NCI-H2227 treated with DMSO at 0.1 percent for 48 hours (cell line): ENCODE measurements around the gene ENTPD1.
"Not testable (repeated sequence)": the region's sequence is repeated elsewhere in the genome, so short reads cannot be mapped to it uniquely, and the experiment has no call there.

ENCODE experiments used
- DNase-seq: peaks from one replicate; lab custom pipeline; 2025; lab: John Stamatoyannopoulos, UW

ENTPD1 gene

DNA sequence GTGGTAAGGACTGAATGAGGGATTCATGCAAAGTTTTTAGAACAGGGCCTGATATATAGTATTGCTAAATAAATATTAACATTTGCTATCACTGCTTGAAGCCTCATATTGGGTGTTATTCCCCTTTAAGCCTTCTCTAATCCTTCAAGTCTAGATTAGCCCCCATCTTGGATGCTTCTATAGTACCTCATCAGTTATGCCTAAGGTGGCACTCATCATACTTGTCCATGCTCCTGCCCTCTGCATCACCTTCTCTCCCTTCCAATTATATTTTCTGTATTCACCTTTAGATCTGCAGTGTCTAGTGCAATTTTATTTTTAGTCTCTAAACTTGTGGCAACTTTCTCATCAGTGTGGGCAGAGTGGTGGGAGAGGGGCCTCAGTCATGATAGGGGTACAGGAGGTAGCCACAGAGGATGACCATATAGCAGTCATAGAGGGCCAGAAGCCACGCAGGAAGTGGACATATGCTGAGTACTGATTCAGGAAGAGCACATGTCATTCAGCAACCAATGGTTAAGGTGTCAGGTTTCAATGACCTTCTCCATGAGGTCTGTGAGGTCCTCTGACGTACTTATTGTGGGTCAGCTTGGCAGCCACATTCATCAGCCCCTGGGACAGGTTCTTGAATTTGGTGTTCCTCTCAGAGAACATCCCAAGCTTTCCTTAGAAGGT, 2.5 kb downstream of the ENTPD1 start:
- no peak for DNase-seq

DNA sequence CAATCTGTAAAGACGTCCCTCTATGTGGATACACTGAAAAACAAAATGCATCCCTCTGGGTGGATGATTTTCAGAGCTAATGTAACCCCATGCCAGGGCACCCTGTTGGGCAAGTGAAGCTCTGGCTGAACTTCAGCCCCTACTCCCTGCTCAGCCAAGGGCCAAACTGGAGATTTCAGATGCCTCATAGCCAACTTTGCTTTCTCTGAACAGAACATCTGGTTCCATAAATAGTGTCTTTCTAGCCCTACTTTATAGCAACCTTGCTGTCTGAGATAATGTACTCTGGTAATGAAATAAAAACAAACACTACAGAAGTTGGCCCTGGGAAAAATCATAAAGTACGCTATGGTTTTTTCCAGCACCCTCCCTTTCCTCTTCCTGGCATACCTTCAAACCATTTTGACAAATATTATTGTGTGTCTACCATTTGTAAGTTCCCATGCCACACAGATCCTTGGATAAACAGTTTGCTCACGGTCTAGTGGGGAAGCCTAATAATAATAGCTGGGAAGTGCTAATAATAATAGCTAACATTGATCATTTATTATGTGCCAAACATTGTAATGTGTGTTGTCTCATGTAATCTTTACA, 3.4 kb downstream of the ENTPD1 start:
- DNase-seq, result no peak

DNA sequence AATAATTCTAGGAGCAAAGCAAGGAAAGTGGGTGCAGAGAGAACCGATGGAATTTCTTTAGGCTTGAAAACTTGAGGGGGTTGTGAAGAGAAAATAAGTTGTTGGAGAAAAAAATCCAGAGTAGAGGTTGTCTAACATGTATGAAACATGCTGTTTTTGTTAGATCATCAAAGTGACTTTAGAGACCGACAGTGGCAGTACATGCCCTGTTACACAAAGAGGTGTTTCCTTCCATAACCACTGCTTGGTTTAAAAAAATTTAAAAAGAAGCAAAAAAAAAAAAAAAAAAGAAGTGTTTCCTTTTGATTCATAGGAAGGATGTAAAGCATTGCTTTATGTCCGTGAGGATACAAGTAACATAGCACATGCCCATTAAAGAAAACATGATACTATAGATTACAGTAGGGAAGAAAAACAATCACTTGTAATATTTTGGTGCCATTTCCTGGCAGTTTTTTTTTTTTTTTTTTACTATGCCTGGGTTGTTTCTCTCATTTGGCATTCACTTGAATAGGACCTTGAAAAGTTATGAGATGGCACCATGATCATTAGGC, 6.1 kb downstream of the ENTPD1 start:
- no peak for DNase-seq

DNA sequence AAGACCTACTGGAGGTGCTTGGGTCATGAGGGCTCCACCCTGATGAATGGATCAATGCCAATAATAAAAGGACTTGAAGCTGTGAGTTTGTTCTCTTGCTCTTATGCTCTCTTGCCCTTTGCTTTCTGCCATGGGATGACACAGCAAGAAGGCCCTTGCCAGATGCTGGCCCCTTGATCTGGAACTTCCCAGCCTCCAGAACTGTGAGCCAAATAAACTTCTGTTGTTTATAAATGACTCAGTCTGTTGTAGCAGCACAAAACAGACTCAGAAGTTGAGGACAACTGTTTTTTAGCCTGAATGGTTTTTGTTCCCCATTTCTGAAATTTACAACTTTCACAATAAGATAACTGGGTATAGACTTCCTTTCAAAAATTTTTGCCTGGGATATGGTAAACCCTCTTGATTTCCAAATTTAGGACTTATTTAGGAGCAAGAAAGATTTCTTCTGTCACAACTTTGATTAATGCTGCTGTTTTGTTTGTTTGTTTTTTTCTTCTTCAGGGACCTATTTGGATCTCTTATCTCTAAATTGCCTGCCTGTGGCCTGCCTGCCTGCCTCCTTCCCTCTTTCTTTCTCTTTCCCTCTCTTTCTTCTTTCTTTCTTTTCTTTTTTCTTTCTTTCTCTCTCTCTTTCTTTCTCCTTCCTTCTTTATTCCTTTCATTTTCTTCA, 12.1 kb downstream of the ENTPD1 start:
- DNase-seq, result no peak

DNA sequence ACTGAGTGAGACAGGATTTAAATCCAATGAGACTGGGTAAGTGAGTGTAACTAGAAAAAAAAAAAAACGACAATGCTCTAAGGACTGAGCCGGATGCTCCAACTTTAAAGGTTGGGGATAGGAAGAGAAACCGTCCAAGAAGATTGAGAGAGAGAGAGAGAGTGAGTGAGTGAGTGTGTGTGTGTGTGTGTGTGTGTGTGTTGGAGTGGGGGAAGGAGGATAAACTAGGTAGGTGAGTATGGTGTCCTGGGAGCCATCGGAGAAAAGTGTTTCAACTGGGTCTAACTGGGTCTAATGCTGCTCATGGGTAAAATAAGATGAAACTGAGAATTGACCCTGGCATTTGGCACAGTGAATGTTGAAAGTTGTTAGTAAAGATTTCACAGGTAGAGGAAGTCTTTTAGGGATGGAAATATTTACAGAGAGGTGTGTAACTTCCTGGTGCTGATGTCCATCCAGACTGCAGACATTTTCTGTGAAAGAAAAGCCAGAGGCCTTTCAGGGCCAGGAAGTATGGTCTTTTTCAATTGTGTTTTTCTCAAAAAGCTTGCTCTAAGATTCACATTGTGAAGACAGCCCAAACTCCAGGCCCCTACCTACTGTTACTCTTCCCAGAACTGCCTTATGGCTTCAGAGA, 14.2 kb downstream of the ENTPD1 start:
- no peak for DNase-seq

DNA sequence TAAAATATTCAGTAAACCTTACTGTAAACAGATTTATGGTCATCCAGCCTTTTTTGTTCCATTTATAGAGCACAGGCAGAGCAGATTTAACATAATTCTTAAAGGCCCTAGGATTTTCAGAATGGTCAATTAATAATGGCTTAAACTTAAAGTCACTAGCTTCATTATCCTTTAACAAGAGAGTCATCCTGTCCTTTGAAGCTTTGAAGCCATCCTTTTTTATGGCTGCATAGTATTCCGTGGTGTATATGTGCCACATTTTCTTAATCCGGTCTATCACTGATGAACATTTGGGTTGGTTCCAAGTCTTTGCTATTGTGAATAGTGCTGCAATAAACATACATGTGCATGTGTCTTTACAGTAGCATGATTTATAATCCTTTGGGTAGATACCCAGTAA, 17.5 kb downstream of the ENTPD1 start:
- not testable (repeated sequence) for DNase-seq

DNA sequence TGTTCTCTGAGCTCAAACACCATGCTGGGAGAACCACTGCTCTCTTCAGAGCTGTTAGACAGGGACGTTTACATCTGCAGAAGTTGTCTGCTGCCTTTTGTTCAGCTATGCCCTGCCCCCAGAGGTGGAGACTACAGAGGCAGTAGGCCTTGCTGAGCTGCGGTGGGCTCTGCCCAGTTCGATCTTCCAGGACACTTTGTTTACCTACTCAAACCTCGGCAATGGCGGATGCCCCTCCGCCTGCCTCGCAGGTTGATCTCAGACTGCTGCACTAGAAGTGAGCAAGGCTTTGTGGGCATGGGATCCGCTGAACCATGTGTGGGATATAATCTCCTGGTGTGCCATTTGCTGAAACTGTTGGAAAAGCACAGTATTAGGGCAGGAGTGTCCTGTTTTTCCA, 21.7 kb downstream of the ENTPD1 start:
- DNase-seq, result not testable (repeated sequence)

DNA sequence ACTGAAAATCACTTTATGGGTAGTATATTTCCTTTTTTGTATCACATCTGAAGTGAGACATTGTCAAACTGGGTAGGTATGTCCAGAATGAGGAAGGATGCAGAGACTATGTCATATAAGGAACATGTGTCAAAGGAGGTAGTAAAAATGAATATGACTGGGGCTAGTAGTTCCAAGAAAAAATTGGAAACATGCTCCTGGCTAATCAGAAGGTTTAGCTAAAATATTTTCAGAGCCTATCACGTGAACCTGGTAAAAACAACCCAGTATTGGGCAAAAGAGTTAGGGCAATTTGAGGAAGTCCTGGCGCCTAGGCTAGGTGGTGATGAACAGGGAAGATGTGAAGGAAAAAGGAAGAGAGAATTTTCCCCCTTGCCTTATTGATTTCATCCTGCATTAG, 26.4 kb downstream of the ENTPD1 start:
- DNase-seq, result no peak

DNA sequence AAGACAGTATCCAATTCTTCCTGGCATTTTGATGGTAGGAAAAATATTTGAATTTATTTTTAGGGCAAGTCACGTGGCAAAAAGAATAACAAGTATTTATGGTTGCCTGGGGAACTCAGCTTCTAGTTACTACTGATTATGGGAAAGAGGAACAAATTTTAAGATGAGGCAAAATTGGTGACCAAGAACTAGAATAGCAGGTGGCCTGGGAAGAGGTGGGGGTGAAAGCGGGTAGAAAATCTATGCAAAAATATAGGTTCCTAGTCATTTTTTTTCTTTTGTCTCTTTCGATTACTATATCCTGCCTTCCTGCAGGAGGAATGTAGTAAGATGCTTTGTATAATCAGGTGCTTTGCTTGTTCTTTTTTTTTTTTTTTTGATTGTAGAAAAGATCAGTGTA, 27.8 kb downstream of the ENTPD1 start:
- no peak for DNase-seq

DNA sequence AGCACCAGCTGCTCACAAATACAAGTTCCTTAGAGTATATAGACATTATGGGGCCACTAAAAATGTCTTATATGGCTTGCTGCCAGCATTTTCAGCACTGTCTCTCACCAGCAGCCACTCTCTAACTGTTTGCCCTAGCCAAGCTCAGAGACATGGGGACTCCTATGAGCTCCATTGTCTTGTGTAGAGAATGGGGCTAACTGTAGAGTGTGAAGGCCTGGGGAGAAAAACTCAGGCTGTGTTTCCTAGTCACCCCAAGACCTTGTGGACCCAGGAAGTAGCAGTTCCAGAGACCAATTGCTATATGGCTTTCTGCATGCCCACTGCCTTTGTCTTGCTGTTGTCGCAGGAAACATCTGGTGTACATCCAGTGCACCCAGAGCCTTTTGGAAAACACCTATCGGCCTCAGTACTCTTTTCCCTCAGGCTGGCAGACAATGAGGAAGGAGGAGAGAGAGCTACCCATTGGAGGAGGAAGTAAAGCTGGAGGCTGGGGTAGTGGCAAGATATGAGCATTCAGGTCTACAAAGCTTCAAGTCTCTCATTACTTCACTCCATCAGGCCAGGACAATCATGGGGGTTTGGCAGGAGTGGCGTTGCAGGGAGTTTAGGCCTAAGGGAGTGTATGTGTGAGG, 28.4 kb downstream of the ENTPD1 start:
- no peak for DNase-seq

DNA sequence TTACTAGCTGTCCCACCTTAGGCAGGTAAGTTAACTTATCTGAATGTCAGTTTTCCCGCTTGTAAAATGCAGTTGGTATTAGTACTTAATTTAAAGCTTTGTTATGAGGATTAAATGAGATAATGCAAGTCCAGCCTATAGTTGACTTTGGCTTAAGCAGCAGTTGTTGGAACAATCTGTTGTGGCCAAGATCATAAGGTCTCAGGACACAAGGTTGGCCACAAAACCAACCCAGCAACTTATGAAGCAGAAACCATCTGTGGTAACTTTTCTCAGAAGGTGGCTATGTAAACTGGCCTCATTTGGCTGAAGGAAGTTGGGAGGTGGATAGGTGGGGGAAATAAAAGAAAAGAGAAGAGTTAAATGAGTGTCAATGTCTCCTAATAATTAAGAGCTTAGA, 29.4 kb downstream of the ENTPD1 start:
- DNase-seq, result no peak

DNA sequence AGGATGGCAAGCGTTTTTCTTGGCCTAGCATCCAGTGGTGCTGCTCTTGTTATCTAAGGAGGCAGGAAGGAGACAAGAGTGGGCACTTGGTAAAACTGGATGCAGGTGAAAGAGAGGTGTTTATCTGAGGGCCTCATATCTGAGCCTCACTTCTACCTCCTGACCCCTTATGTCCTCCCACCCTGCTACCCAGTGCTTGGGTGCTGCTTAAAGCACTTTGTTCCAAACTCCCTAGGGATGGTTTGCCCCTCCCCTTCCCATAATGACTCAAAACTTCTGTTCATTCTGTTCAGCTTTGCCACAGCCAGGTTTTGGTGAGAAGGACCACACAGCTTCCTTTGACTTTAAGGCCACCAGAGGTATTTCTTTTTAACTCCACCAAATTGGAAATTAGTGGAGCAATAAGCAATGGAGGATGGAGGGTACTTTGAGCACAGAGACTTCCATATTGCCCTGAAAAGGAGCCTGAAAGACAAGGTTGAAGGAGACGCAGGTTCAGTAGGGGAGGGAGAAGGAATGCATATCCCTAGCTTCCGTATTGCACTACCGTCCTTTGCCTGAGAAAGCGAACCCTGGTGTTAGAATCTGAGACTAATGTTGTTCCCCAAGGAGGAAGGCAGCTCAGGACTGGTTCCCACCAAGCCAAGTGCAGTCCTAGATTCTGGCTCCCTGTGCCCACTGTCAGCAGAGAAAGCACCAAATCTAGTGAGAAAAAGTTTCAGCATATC, 30.1 kb downstream of the ENTPD1 start:
- no peak for DNase-seq

DNA sequence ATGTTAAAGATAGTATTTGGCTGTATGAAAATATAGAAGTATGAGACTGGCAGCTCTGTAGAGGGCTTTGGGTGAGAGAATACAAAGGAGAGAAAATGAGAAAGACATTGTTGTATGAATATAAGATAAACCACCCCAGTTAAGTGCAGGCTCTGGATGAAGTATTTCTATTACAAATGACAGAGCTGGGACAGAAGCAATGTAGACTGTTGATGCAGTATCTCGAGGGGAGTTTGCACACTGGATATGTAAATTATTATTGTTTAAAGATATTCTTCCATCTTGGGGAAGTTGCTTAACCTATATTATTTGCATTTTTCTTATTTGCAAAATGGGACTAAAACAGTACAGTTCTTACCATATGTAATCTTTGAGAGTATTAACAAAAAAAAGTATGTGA, 31.5 kb downstream of the ENTPD1 start:
- DNase-seq, result no peak

DNA sequence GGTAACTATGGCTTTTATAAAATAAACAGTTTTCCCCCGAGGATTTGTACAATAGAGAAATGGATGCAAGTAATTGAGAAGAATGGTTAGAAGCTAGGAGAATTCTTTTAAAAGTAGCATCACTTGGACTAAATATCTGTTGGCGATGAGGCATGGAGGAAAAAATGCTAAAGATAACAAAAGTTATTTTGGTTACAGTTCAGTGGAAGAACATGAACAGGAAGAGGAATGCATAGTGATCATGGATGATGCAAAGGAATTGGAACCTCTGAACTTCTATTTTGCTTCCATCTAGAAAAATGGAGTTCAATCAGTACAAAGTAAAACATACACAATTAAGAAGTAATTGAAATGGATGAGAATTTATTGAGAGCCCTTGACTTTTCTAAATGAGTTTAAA, 32.9 kb downstream of the ENTPD1 start:
- no peak for DNase-seq

DNA sequence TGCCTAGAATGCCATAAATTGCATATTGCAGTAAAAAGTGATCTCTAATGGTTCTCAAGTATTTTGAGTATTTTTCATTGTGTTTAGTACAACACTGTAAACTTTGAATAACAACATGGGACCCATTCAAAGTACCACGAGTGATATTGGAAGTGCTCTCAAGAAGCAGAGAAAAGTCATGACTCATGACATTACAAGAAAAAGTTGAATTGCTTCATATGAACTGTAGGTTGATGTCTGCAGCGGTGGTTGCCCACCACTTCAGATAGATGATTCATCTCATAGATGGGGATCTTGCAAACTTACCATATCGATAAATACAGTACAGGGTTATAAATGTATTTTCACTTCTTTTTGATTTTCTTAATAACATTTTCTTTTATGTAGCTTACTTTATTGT, 33.9 kb downstream of the ENTPD1 start:
- no peak for DNase-seq

DNA sequence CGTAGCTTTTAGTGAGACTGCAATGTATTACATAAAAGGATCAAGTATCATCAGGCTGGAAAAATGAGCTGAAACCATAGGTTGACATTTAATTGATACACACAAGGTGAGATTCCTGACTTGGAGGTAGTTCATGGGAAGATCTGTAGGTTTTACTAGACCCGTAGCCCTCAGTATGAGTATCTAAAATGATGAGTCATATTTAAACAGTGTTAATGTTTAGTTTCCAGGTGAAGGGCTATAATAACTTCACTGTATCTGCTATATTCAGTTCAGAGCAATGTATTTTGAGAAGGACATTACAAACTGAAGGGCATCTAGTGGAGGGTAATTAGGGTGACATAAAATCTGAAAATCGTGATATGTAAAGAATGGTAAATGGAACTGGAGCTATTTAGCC, 35.0 kb downstream of the ENTPD1 start:
- no peak for DNase-seq

DNA sequence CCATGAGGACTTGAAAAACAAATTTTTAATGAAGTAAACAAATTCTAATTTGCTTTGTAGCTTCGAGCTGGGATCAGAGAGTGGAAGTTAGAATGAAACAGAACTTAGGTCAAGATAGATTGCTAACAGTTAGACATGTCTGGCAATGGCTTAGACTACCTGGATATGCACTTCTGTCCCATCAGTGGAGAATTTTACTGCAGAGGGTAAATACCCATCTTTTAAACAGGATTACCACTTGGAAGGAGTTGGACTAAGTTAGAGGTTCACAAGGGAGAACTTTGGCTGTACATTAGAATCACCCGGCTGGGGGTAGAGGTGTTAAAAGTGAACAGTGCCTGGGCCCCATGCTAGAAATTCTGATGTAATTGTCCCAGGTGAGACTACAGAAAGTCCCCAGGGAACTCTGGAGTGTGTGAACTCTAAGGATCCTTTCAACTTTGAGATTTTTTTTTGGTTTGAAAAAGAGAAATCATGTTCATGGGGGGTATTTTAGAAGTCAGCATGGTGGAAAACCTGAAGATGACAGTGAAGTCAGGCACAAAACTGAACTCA, 35.5 kb downstream of the ENTPD1 start:
- DNase-seq, result no peak

DNA sequence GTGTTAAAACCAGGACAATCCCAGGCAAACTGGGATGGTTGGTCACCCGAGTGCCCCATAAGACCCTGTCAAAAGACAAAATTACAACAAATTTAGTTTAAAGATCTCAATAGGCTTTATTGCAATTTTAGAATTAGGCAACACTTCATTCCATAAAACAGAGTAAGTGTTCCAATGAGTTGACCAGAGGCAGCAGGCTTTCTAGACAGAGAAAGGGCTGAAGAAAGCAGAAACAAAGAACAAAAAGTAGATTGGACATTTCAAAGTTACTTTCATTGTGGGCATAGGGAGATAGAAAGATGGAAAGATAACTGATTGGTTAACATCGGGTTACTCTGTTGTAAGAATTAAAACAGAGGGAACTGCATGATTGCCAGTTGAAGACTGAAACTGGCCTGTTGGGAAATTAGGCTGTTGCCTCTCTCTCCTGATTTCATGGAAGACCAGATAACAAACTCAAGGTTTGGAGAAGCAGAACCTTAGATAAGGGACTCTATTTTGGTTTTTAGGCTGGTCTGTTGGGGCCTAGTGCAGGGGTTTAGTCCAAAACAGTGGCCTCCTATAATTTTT, 36.3 kb downstream of the ENTPD1 start:
- DNase-seq, result no peak

DNA sequence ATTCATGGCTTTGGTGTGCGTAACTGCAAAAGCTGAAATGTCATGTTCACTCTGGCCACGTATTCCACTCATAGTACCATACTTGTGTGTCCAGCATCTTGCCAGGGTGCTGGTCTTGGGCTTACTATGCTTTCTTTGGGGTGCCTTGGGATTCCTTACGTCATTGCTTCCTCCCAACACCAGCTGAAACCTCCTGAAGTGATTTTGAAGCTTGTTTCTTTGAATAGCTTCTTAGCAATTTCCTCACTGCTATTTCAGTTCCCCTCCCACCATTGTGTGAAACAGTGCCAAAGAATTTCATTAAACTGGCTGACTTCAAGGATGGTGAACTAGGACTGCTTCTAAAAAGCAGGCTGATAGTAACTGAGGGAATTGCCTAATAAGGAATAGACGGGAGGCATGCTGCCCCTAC, 36.9 kb downstream of the ENTPD1 start:
- DNase-seq, result no peak

DNA sequence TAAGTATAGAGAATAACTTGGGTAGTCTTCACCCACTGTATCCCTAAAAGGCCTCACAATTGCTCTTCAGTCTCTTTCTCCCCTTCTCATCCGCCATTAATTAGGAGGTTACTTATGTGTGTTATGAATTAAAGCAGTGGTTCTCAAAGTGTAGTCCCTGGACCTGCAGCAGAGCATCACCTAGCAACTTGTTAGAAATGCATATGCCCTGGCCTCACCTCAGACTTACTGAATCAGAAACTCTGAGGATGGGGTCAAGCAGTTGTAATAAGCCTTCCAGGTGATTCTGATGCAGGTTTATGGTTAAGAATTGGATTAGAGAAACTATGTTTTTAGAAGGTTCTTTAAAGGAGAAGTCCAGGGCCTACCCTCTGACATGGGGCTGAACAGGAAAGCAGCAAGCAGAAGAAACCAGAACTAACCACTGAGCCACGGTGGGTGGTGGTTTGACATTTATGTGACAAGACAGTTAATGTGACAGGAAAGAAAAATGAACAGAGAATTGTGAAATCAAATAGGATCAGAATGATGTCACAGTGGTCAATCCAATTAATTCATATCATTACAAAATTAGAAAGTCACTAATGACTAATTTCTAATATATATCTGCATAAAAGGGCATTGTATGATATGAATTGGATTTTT, 37.6 kb downstream of the ENTPD1 start:
- no peak for DNase-seq

DNA sequence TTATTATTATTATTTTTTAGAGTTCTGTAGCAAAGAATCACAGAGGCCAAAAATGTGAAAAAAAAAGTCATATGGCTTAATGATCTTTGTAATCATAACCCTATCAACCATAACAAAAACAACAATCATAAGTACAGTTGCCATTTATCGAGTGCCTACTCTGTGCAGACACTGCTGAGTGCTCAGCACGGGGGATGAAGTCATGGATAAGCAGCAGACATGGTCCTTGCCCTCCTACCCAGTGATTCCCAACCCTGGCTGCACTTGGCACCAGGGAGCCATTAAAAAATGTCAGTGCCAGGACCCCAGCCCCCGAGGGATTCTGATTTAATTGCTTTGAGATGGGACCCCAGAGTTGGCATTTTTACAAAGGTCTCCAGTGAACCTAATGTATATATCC, 38.2 kb downstream of the ENTPD1 start:
- no peak for DNase-seq
